ENCODE results near the gene NUDCD3.

The NUDCD3 gene

GRCh38 chr7:44381494-44382220, 108.8 kb downstream of the NUDCD3 start:
- Histone ChIP-seq H3K27ac (ENCODE audit: low read depth, low read length, severe bottlenecking) (no peak overlapping the region), H3K4me1 (ENCODE audit: control insufficient read depth, insufficient read depth, low read length, poor library complexity, severe bottlenecking) (peaks cover 33% of the 10 kb centered on the region), H3K4me3 (ENCODE audit: extremely low read depth, insufficient read depth, low read length, poor library complexity, severe bottlenecking) (no peak overlapping the region), H3K9me3 (ENCODE audit: control insufficient read depth, low read length) (no peaks in the 10 kb centered on the region), H3K36me3 (ENCODE audit: control insufficient read depth, insufficient read depth, low read length) (peaks cover 37% of the 10 kb centered on the region)
- 88 to 96% methylated on average over 4 to 5 of the region's 9 CpGs for WGBS, 2 experiments (ENCODE audit: insufficient coverage in 2 of 2)

- no peak overlapping the region for H3K27ac ChIP-seq (ENCODE audit: low read depth, low read length, severe bottlenecking)
- H3K36me3 ChIP-seq (ENCODE audit: control insufficient read depth, insufficient read depth, low read length), result peaks cover 33% of the 10 kb centered on the region
- WGBS, 2 experiments (ENCODE audit: insufficient coverage in 2 of 2), result 91 to 100% methylated on average over 3 of the region's 4 CpGs
- H3K4me3 ChIP-seq (ENCODE audit: extremely low read depth, insufficient read depth, low read length, poor library complexity, severe bottlenecking), result no peak overlapping the region
- H3K9me3 ChIP-seq (ENCODE audit: control insufficient read depth, low read length), result no peaks in the 10 kb centered on the region
- H3K4me1 ChIP-seq (ENCODE audit: control insufficient read depth, insufficient read depth, low read length, poor library complexity, severe bottlenecking), result peaks cover 33% of the 10 kb centered on the region
Observed at GRCh38 chr7:44380831-44381493, 109.5 kb downstream of the NUDCD3 start.

- Histone ChIP-seq H3K9me3 (ENCODE audit: control insufficient read depth, low read length) (no peaks in the 10 kb centered on the region), H3K27ac (ENCODE audit: low read depth, low read length, severe bottlenecking) (no peak overlapping the region), H3K4me1 (ENCODE audit: control insufficient read depth, insufficient read depth, low read length, poor library complexity, severe bottlenecking) (peaks cover 33% of the 10 kb centered on the region), H3K36me3 (ENCODE audit: control insufficient read depth, insufficient read depth, low read length) (peaks cover 27% of the 10 kb centered on the region), H3K4me3 (ENCODE audit: extremely low read depth, insufficient read depth, low read length, poor library complexity, severe bottlenecking) (no peak overlapping the region)
- 83 to 91% methylated on average over 2 of the region's 2 CpGs for WGBS, 2 experiments (ENCODE audit: insufficient coverage in 2 of 2)
Observed at GRCh38 chr7:44380189-44380830, 110.1 kb downstream of the NUDCD3 start.

GRCh38 chr7:44379366-44380188, 110.9 kb downstream of the NUDCD3 start:
- no peak overlapping the region for H3K27ac ChIP-seq (ENCODE audit: low read depth, low read length, severe bottlenecking)
- H3K9me3 ChIP-seq (ENCODE audit: control insufficient read depth, low read length), result no peaks in the 10 kb centered on the region
- H3K4me1 ChIP-seq (ENCODE audit: control insufficient read depth, insufficient read depth, low read length, poor library complexity, severe bottlenecking), result peaks cover 33% of the 10 kb centered on the region
- no peak overlapping the region for H3K4me3 ChIP-seq (ENCODE audit: extremely low read depth, insufficient read depth, low read length, poor library complexity, severe bottlenecking)
- peaks cover 19% of the 10 kb centered on the region for H3K36me3 ChIP-seq (ENCODE audit: control insufficient read depth, insufficient read depth, low read length)
- WGBS, 2 experiments (ENCODE audit: insufficient coverage in 2 of 2), result 86 to 88% methylated on average over 5 to 8 of the region's 12 CpGs

GRCh38 chr7:44378744-44379143, 111.7 kb downstream of the NUDCD3 start:
- 75 to 100% methylated on average over 2 to 3 of the region's 3 CpGs for WGBS, 2 experiments (ENCODE audit: insufficient coverage in 2 of 2)
- peaks cover 12% of the 10 kb centered on the region for H3K36me3 ChIP-seq (ENCODE audit: control insufficient read depth, insufficient read depth, low read length)
- H3K4me3 ChIP-seq (ENCODE audit: extremely low read depth, insufficient read depth, low read length, poor library complexity, severe bottlenecking), result no peak overlapping the region
- no peaks in the 10 kb centered on the region for H3K9me3 ChIP-seq (ENCODE audit: control insufficient read depth, low read length)
- peaks cover 28% of the 10 kb centered on the region for H3K4me1 ChIP-seq (ENCODE audit: control insufficient read depth, insufficient read depth, low read length, poor library complexity, severe bottlenecking)
- H3K27ac ChIP-seq (ENCODE audit: low read depth, low read length, severe bottlenecking), result no peak overlapping the region

GRCh38 chr7:44377681-44378421, 112.6 kb downstream of the NUDCD3 start:
- Histone ChIP-seq H3K4me1 (ENCODE audit: control insufficient read depth, insufficient read depth, low read length, poor library complexity, severe bottlenecking) (peaks cover 19% of the 10 kb centered on the region), H3K27ac (ENCODE audit: low read depth, low read length, severe bottlenecking) (no peak overlapping the region), H3K9me3 (ENCODE audit: control insufficient read depth, low read length) (no peaks in the 10 kb centered on the region), H3K36me3 (ENCODE audit: control insufficient read depth, insufficient read depth, low read length) (peaks cover 9% of the 10 kb centered on the region), H3K4me3 (ENCODE audit: extremely low read depth, insufficient read depth, low read length, poor library complexity, severe bottlenecking) (no peak overlapping the region)
- 94 to 96% methylated on average over 3 to 4 of the region's 5 CpGs for WGBS, 2 experiments (ENCODE audit: insufficient coverage in 2 of 2)

GRCh38 chr7:44377134-44377463, 113.4 kb downstream of the NUDCD3 start:
- Histone ChIP-seq H3K4me1 (ENCODE audit: control insufficient read depth, insufficient read depth, low read length, poor library complexity, severe bottlenecking) (peaks cover 17% of the 10 kb centered on the region), H3K36me3 (ENCODE audit: control insufficient read depth, insufficient read depth, low read length) (peaks cover 3% of the 10 kb centered on the region), H3K27ac (ENCODE audit: low read depth, low read length, severe bottlenecking) (no peak overlapping the region), H3K4me3 (ENCODE audit: extremely low read depth, insufficient read depth, low read length, poor library complexity, severe bottlenecking) (no peak overlapping the region), H3K9me3 (ENCODE audit: control insufficient read depth, low read length) (no peaks in the 10 kb centered on the region)
- WGBS, 2 experiments (ENCODE audit: insufficient coverage in 2 of 2), result 78 to 86% methylated on average over 1 of the region's 1 CpG

- WGBS, 2 experiments (ENCODE audit: insufficient coverage in 2 of 2), result 70 to 73% methylated on average over 6 to 7 of the region's 7 CpGs
- H3K4me1 ChIP-seq (ENCODE audit: control insufficient read depth, insufficient read depth, low read length, poor library complexity, severe bottlenecking), result peaks cover 17% of the 10 kb centered on the region
- no peak overlapping the region for H3K27ac ChIP-seq (ENCODE audit: low read depth, low read length, severe bottlenecking)
Observed at GRCh38 chr7:44376429-44377133, 113.9 kb downstream of the NUDCD3 start.

GRCh38 chr7:44375926-44376342, 114.5 kb downstream of the NUDCD3 start:
- Histone ChIP-seq H3K4me3 (ENCODE audit: extremely low read depth, insufficient read depth, low read length, poor library complexity, severe bottlenecking) (no peak overlapping the region), H3K9me3 (ENCODE audit: control insufficient read depth, low read length) (no peaks in the 10 kb centered on the region)

More at GRCh38 chr7:44376429-44377133, 113.9 kb downstream of the NUDCD3 start:
- no peak overlapping the region for H3K4me3 ChIP-seq (ENCODE audit: extremely low read depth, insufficient read depth, low read length, poor library complexity, severe bottlenecking)
- no peaks in the 10 kb centered on the region for H3K9me3 ChIP-seq (ENCODE audit: control insufficient read depth, low read length)
- peaks cover 3% of the 10 kb centered on the region for H3K36me3 ChIP-seq (ENCODE audit: control insufficient read depth, insufficient read depth, low read length)

More at GRCh38 chr7:44375926-44376342, 114.5 kb downstream of the NUDCD3 start:
- 80 to 95% methylated on average over 2 to 8 of the region's 12 CpGs for WGBS, 2 experiments (ENCODE audit: insufficient coverage in 2 of 2)
- Histone ChIP-seq H3K4me1 (ENCODE audit: control insufficient read depth, insufficient read depth, low read length, poor library complexity, severe bottlenecking) (peaks cover 17% of the 10 kb centered on the region), H3K27ac (ENCODE audit: low read depth, low read length, severe bottlenecking) (no peak overlapping the region), H3K36me3 (ENCODE audit: control insufficient read depth, insufficient read depth, low read length) (no peaks in the 10 kb centered on the region)
